Cerebellar nuclear complex (tissue), 1 donor: ENCODE data around the gene COX14.
A peak's percentile ranks its signal among the peaks of the same experiment; 100 is the strongest.
"Not testable (repeated sequence)": the region's sequence is repeated elsewhere in the genome, so short reads cannot be mapped to it uniquely, and the experiment has no call there.

Source experiments
- DNase-seq, 2 experiments: peaks; one replicate each; lab custom pipeline; 2025; lab: John Stamatoyannopoulos, UW

The COX14 gene

GRCh38 chr12:50111693-50112455 is at the start of gene COX14:
Gene COX14 (plus strand): TSS chr12:50112236. CDS start chr12:50120044, 7,808 bp downstream.
- DNase-seq, result peak; percentile 98 to 100

GRCh38 chr12:50062728-50063460 is 49.1 kb upstream of the COX14 start:
- DNase-seq, result no peak

- DNase-seq, result no peak
Measured at GRCh38 chr12:50065726-50066310, 46.2 kb upstream of the COX14 start.

- no peak for DNase-seq
Measured at GRCh38 chr12:50066402-50066801, 45.6 kb upstream of the COX14 start.

- no peak for DNase-seq
Measured at GRCh38 chr12:50069069-50069468, 43.0 kb upstream of the COX14 start.

- no peak for DNase-seq
Measured at GRCh38 chr12:50069539-50069938, 42.5 kb upstream of the COX14 start.

GRCh38 chr12:50070314-50071060 is 41.5 kb upstream of the COX14 start:
- peak in 1 of 2 experiments; percentile 75 for DNase-seq

- no peak for DNase-seq
Measured at GRCh38 chr12:50072198-50072907, 39.7 kb upstream of the COX14 start.

GRCh38 chr12:50073206-50073605 is 38.8 kb upstream of the COX14 start:
- DNase-seq, result no peak

GRCh38 chr12:50073712-50074111 is 38.3 kb upstream of the COX14 start:
- no peak for DNase-seq

- DNase-seq, result peak; percentile 15 to 32
Measured at GRCh38 chr12:50074936-50075807, 36.9 kb upstream of the COX14 start.

- no peak for DNase-seq
Measured at GRCh38 chr12:50075808-50076170, 36.2 kb upstream of the COX14 start.

- no peak for DNase-seq
Measured at GRCh38 chr12:50077099-50077498, 34.9 kb upstream of the COX14 start.

- no peak for DNase-seq
Measured at GRCh38 chr12:50078281-50078680, 33.8 kb upstream of the COX14 start.

- DNase-seq, result no peak
Measured at GRCh38 chr12:50079771-50080170, 32.3 kb upstream of the COX14 start.

GRCh38 chr12:50081096-50081808 is 30.8 kb upstream of the COX14 start:
- no peak for DNase-seq

- no peak for DNase-seq
Measured at GRCh38 chr12:50082644-50083043, 29.4 kb upstream of the COX14 start.

GRCh38 chr12:50083301-50083700 is 28.7 kb upstream of the COX14 start:
- no peak for DNase-seq

- DNase-seq, result not testable (repeated sequence)
Measured at GRCh38 chr12:50084409-50084774, 27.6 kb upstream of the COX14 start.
